Lower leg skin (tissue), 4 donors: ENCODE measurements around the gene GRWD1. TPM values are rescaled to one million over a fixed set of nuclear protein-coding genes. Genes with fewer than 3 reads are reported as not detected.

Source experiments
- DNase-seq, 2 donors: peaks; one replicate each; pipeline ENCODE4 v3.0.0-alpha.2; 2019; ENCODE audit warnings: low spot score in 2 of 2
- H3K4me3 ChIP-seq: fragments of 200-600 bp; sonication (generic); 2 replicates; pipeline ENCODE4 v1.5.1; 2017; ENCODE audit warnings: mild to moderate bottlenecking, low read depth; ENCODE audit not compliant: poor library complexity, severe bottlenecking
- POLR2A ChIP-seq, 2 donors: fragments of 450-650 bp; IDR thresholded peaks; one replicate each; pipeline ENCODE4 v1.6.1; 2016 to 2017; ENCODE audit warnings: antibody characterized with exemption in 2 of 2, mild to moderate bottlenecking in 1 of 2, moderate library complexity in 1 of 2
- WGBS, 2 donors: methylation state at CpG; one replicate each; pipeline ENCODE4 v1.1.5; 2018; 5-methylcytosine and 5-hydroxymethylcytosine counted together
- intact Hi-C: fragments of 100-400 bp; cut with DNase I; formaldehyde crosslinking; loops from one replicate; pipeline ENCODE4 v1.15.0; 2023; ENCODE audit warnings: low total_unique reads
- total RNA-seq, 4 donors: library from RNA; depleted of rRNA; stranded (reverse); fragments of >200 nt; gene quantifications; one replicate each; pipeline ENCODE4 v1.1.0, GENCODE V29; 2016
- TF ChIP-seq, protein P1 (sequence below), 3 donors: fragments of 450-650 bp; IDR thresholded peaks; one replicate each; pipeline ENCODE4 v1.5.1; 2016; ENCODE audit warnings: antibody characterized with exemption in 3 of 3, mild to moderate bottlenecking in 3 of 3, moderate library complexity in 2 of 3

The GRWD1 gene
- total RNA-seq, 4 donors from 2014 or later, result 33.3 to 44.4 (median 39.3) TPM

DNA sequence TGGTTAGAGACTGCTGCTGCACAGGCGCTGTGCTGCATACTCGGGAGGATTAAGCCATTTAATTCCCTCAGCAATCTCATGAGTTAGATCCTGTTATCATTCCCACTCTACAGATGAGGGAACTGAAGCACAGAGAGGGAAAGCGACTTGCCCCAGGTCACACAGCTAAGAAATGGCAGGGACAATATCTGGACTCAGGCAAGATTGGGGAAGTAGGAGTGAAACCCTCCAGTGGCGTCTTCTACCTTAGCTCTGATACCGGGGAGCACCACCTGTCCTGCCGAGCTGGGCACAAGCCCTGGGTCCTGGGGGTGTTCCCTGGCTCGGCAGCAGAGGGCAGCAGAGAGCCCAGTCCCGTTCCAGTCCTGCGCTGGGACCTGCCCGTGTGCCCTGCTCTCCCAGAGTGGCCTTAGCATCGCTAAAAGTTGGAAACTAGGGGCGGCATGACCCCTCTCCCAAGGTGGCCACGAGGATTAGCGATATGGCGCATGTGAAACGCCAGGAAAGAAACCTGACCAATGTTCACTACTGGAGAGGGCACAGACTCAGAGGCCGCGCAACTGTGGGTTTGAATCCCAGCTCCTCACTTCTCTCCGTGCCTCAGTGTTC lies 43.9 kb downstream of the GRWD1 start:
- 25% methylated on average over 19 of the region's 19 CpGs for WGBS, 2 donors
- intact Hi-C loops, result no loop called here
- no peak overlapping the region for H3K4me3 ChIP-seq
- no peak for TF ChIP-seq POLR2A (IDR thresholded peaks at IDR 0.05)
- TF ChIP-seq, protein P1, sequence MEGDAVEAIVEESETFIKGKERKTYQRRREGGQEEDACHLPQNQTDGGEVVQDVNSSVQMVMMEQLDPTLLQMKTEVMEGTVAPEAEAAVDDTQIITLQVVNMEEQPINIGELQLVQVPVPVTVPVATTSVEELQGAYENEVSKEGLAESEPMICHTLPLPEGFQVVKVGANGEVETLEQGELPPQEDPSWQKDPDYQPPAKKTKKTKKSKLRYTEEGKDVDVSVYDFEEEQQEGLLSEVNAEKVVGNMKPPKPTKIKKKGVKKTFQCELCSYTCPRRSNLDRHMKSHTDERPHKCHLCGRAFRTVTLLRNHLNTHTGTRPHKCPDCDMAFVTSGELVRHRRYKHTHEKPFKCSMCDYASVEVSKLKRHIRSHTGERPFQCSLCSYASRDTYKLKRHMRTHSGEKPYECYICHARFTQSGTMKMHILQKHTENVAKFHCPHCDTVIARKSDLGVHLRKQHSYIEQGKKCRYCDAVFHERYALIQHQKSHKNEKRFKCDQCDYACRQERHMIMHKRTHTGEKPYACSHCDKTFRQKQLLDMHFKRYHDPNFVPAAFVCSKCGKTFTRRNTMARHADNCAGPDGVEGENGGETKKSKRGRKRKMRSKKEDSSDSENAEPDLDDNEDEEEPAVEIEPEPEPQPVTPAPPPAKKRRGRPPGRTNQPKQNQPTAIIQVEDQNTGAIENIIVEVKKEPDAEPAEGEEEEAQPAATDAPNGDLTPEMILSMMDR (IDR thresholded peaks at IDR 0.05), result peak in 1 of 3 donors; percentile 73
- DNase-seq, result peak in 1 of 2 donors; percentile 95

GRCh38 chr19:48490981-48491792 lies 45.4 kb downstream of the GRWD1 start:
- WGBS, 2 donors, result 8 to 15% methylated on average over 31 to 40 of the region's 50 CpGs
- no peak overlapping the region for H3K4me3 ChIP-seq
- intact Hi-C loops, result no loop called here
- TF ChIP-seq POLR2A (IDR thresholded peaks at IDR 0.05), result no peak
- TF ChIP-seq, protein P1 (IDR thresholded peaks at IDR 0.05), result no peak
- no peak for DNase-seq

- intact Hi-C loops, result no loop called here
- no peak for DNase-seq
- TF ChIP-seq POLR2A (IDR thresholded peaks at IDR 0.05), result no peak
- TF ChIP-seq, protein P1 (IDR thresholded peaks at IDR 0.05), result no peak
- WGBS, 2 donors, result 32 to 34% methylated on average over 10 of the region's 10 CpGs
- no peak overlapping the region for H3K4me3 ChIP-seq
Measured at GRCh38 chr19:48491793-48492123, 46.0 kb downstream of the GRWD1 start.

- intact Hi-C loops, result no loop called here
- peak; percentile 96 to 99 for DNase-seq
- TF ChIP-seq POLR2A (IDR thresholded peaks at IDR 0.05), result no peak
- TF ChIP-seq, protein P1 (IDR thresholded peaks at IDR 0.05), result no peak
- peak overlapping the region; percentile 33 for H3K4me3 ChIP-seq
- 2 to 3% methylated on average over 24 to 38 of the region's 47 CpGs for WGBS, 2 donors
Measured at GRCh38 chr19:48492925-48493717, 47.3 kb downstream of the GRWD1 start.

GRCh38 chr19:48493718-48494401 lies 48.1 kb downstream of the GRWD1 start:
- WGBS, 2 donors, result 3 to 46% methylated on average over 3 to 59 of the region's 70 CpGs
- H3K4me3 ChIP-seq, result peak overlapping the region; percentile 33
- intact Hi-C loops, result no loop called here
- no peak for TF ChIP-seq POLR2A (IDR thresholded peaks at IDR 0.05)
- TF ChIP-seq, protein P1 (IDR thresholded peaks at IDR 0.05), result no peak
- no peak for DNase-seq
